Activated T-helper 17 cell treated with anti-CD3 and anti-CD28 coated beads, Interleukin-2, amount 50 U/mL, for 72 hours (primary cell): ENCODE results near the gene ZNF528. TPM values are rescaled to one million over a fixed set of nuclear protein-coding genes. Genes with fewer than 3 reads are reported as not detected.

Experiments
- ATAC-seq: fragments of 150-1000 bp; cut with Tn5 transposase; replicated peaks from 2 replicates; pipeline ENCODE4 v1.10.0; 2021; ENCODE audit warnings: mild to moderate bottlenecking, moderate library complexity
- H3K27ac Mint-ChIP-seq: one replicate; pipeline ENCODE4 v1.8.0; 2022; ENCODE audit warnings: mixed read lengths
- H3K27me3 Mint-ChIP-seq: one replicate; pipeline ENCODE4 v1.8.0; 2022; ENCODE audit warnings: mixed read lengths
- H3K36me3 Mint-ChIP-seq: one replicate; pipeline ENCODE4 v1.8.0; 2022; ENCODE audit warnings: low read depth, mild to moderate bottlenecking, mixed read lengths
- H3K4me1 Mint-ChIP-seq: one replicate; pipeline ENCODE4 v1.8.0; 2022; ENCODE audit warnings: mixed read lengths
- H3K4me3 Mint-ChIP-seq: one replicate; pipeline ENCODE4 v1.8.0; 2022; ENCODE audit warnings: mild to moderate bottlenecking, mixed read lengths
- H3K9me3 Mint-ChIP-seq: one replicate; pipeline ENCODE4 v1.8.0; 2022; ENCODE audit warnings: mixed read lengths
- total RNA-seq, 2 donors: library from RNA; stranded (reverse); gene quantifications; one replicate each; pipeline ENCODE4 v1.2.3, GENCODE V29; 2022

ZNF528 gene
- total RNA-seq, 2 donors from 2014 or later: 4.9 to 11.7 TPM

DNA sequence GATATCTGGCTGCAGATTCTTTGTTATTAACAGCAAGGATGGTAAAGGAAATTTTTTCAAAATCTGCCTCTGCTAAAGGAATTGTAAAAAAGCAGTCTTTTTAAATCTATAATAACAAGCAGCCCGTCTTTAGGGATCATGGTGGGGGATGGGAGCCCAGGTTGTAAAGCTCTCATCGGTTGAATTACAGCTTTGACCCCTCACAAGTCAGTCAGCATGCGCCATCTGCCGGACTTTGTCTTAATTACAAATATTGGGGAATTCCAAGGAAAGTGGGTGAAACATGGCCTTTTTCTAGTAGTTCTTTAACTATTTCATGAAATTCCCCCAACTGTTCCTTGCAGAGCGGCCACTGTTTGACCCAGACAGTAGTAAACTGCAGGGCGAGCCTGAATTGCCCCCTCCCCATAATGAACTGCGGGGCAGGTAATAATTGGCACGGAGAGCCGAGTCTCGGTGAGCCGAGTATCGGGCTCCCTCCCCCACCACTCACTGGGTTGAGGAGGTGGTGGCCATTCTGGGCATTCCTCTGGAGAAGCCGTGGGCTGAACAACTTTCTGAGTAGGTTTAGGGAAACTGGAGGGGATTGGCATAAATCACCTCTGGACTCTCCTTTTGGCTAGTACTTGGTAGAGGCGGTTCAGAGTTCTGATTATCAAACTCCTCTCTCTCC, 67.3 kb downstream of the ZNF528 start:
- no peaks in the 10 kb centered on the region for H3K4me1 Mint-ChIP-seq
- no peak overlapping the region for H3K27ac Mint-ChIP-seq
- peaks cover 22% of the 10 kb centered on the region for H3K9me3 Mint-ChIP-seq
- H3K27me3 Mint-ChIP-seq: no peaks in the 10 kb centered on the region
- no peak for ATAC-seq
- no peaks in the 10 kb centered on the region for H3K36me3 Mint-ChIP-seq
- no peak overlapping the region for H3K4me3 Mint-ChIP-seq

Other genes starting within 250 kb of the ZNF528 start
- 10 to 100 TPM in 1 of 2 donors, 1 to 10 TPM in 1; 8.8 to 15.1 TPM for gene ZNF836, start 226.2 kb upstream of the ZNF528 start, total RNA-seq
- gene PPP2R1A, start 207.8 kb upstream of the ZNF528 start, total RNA-seq: 100 to 1,000 TPM; 165 to 201 TPM
- 10 to 100 TPM; 18.4 to 31.4 TPM for gene ZNF766, start 128.3 kb upstream of the ZNF528 start, total RNA-seq
- gene ZNF480, start 100.7 kb upstream of the ZNF528 start, total RNA-seq: 1 to 10 TPM; 2.5 to 9.6 TPM
- 1 to 10 TPM in 1 of 2 donors, under 1 TPM in 1; 0.17 to 3.8 TPM for gene ZNF610, start 61.6 kb upstream of the ZNF528 start, total RNA-seq
- gene ZNF880, start 27.9 kb upstream of the ZNF528 start, total RNA-seq: 1 to 10 TPM; 5.7 to 10.0 TPM
- gene ZNF534, start 31.3 kb downstream of the ZNF528 start, total RNA-seq: not detected
- under 1 TPM; 0.11 to 0.85 TPM for gene ZNF578, start 55.7 kb downstream of the ZNF528 start, total RNA-seq
- 10 to 100 TPM; 20.5 to 45.0 TPM for gene ZNF808, start 129.8 kb downstream of the ZNF528 start, total RNA-seq
- 10 to 100 TPM; 15.1 to 41.6 TPM for gene ZNF701, start 172.4 kb downstream of the ZNF528 start, total RNA-seq
- gene ZNF83, start 240.5 kb downstream of the ZNF528 start, total RNA-seq: 10 to 100 TPM; 31.2 to 41.8 TPM